IPS-NIHi11 (cell line): Measurements from ENCODE around the gene ANO4.
"Not testable (repeated sequence)": the region's sequence is repeated elsewhere in the genome, so short reads cannot be mapped to it uniquely, and the experiment has no call there.

Experiments used
- DNase-seq: peaks from one replicate; pipeline ENCODE4 v3.0.0; 2012; ENCODE audit warnings: mixed read lengths, low spot score

ANO4 gene

GRCh38 chr12:101087920-101088319 lies 293.3 kb downstream of the ANO4 start:
- no peak for DNase-seq

GRCh38 chr12:101089271-101089670 lies 294.7 kb downstream of the ANO4 start:
- DNase-seq: no peak

GRCh38 chr12:101090222-101090621 lies 295.6 kb downstream of the ANO4 start:
- not testable (repeated sequence) for DNase-seq

DNA sequence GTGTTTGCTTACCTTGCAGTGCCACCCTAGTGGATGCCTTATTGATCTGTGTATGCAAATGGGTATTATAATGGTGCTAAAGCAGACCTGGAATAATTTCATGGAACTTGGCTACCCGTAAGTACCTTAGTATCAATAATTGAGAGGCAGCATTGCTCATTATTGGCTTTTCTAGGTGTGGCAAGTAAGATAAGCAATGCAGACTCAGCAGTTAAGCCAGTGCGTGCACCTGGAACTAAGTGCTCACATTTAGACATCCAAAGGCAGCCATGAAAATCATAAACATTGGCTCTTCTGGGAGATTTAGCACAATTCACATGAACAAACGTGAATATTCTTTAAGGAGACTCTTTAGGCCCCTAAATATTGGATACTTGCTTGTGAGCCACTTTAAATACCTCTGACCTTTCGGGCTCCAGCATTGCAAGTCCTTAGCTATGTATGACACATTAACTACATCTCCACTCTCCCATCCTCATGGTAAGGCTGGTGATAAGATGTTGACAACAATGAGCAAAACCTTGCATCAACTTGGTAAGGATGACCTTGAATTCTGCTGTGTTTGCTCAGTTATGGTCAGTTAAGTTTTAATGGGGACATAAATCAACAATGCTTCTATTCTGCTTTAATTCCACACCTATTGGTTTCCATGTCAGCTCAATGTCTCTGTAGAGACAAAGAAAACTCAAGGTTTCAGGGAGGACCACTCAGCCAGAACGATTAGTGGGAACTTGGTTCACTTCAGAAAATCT lies 303.4 kb downstream of the ANO4 start:
- no peak for DNase-seq

DNA sequence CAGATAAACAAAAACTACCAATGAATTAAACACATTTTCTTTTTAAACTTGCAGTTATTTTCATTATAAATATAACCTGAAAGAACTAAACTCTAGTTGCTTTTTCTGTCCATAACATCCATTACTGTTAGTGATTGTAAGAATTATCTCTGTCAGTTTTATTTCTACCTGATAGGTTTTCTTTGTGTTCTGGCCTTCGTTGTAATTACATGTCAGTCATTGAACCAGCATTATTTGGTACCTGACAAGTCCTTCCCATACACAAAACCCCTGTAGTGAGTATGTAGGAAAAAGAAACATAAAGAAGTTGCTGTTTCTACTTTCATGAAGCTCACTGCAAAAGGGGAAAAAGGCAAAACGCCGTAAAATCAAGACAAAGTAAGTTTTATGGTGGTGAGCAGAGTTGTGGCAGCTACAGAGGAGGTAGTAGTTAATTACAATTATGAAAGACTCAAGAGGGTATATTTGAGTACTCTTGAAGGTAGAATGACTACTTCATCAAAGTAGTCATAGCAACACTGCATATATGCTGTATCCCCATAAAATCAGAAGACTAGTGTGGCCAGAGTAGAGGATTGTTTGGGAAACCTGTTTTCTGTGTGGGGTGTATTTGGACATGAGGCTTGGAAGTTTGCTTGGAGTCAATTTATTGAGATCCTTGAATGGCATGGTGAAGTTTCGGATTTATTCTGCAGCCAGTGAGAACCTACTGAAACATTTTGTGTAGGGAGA lies 312.6 kb downstream of the ANO4 start:
- no peak for DNase-seq

DNA sequence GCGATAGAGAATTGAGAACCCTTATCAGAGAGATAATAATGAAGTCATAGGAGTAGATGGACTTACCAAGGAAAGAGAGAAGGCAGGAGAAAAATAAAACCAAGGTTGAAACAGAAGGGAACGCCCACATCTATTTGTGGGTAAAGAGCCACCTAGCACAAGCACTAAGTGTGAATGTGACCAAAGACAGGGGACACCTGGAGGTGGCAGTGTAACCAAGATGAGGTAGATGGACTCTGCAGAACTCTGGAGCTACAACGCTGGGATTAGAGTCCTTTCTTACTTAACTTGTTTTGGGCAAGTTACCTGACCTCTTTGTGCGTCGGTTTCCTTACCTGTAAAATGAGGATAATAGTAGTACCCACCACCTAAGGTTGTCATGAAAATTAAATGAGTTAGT lies 313.6 kb downstream of the ANO4 start:
- DNase-seq: no peak

GRCh38 chr12:101110866-101111265 lies 316.3 kb downstream of the ANO4 start:
- DNase-seq: no peak

DNA sequence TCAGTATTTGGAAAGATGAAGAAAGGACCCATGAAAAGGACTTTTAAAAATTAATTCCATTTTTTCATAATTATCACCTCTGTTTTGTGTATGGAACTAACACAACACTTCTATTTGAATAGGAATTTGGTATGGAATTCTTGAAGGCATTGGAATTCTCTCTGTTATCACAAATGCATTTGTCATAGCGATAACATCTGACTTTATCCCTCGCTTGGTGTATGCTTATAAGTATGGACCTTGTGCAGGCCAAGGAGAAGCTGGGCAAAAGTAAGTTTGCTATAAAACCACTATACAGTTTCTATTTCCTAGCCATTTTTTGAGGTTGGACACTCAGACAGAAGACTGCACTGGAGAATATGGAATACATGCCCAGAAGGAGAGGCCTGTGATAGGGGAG lies 316.9 kb downstream of the ANO4 start:
- no peak for DNase-seq

GRCh38 chr12:101115326-101115725 lies 320.8 kb downstream of the ANO4 start:
- DNase-seq: no peak

- no peak for DNase-seq
Observed at GRCh38 chr12:101116911-101117310, 322.3 kb downstream of the ANO4 start.

DNA sequence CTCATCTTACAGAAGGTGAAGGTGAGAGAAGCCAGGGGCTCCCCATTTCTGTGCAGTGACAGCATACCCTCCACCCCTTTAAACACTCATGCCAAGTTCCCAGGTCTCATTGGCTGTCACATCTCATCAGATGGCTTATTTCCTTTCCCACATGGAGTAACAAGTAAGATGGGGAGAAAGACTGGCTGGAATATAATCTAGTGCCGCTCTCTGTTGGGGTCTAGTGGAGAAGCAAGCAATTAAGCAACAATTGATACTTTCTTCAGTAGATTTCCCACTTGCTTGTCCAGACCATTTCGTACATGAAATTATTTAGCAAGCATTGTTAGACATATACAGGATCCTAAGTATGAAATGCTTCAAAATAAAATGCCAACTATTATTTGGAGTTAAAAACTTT lies 323.3 kb downstream of the ANO4 start:
- DNase-seq: no peak

DNA sequence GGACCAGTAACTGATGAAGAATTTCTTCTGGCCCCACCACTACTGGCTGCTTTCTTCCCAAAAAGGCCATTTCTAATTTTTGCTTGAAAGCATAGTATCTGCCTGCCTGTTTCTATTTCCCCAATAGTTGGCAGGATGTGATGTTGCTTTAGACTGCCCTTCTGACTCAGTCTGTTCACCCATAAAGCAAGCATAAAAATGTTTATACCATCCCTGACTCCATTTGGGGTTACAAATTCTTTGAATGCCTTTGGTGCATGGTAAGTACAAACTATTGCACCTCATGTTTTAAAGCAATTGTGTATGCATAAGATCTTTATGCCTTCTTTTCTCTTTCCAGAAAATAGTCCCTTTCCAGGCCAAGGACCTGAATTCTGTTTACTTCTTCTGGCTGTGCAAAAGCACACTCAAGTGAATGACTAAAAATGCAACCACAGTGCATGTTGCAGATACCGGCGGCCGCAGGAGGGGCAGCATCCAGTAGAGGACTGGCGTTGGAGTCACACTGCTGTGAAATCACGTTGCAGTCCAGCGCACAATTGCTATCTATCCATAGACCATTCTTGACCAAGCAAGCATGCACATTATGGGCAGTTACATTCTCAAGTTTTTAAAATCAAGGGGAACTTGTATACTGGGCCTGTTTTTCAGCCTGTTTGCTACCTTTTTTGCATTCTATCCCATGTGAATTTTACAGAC lies 333.1 kb downstream of the ANO4 start:
- DNase-seq: no peak

- DNase-seq: not testable (repeated sequence)
Observed at GRCh38 chr12:101145777-101146431, 351.3 kb downstream of the ANO4 start.

DNA sequence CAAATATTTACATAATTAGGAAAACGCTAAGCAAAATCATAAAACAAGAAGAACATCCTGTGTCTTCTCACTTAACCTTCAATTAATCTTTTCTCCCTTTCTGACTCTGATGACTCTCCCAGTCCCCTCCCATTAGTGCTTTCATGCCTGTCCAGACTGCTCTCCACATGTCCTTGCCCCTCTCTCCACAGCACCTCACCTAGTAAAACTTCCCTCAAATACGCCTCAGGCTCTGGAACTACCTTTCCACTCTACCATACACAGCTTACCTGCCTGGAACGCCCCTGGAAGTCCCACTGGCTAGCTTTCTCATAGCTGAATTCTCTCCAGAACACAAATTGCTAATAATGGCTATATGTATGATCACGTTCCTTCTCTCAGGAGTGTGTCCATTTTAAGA lies 370.7 kb downstream of the ANO4 start:
- DNase-seq: no peak

- DNase-seq: no peak
Observed at GRCh38 chr12:101166866-101167265, 372.3 kb downstream of the ANO4 start.

DNA sequence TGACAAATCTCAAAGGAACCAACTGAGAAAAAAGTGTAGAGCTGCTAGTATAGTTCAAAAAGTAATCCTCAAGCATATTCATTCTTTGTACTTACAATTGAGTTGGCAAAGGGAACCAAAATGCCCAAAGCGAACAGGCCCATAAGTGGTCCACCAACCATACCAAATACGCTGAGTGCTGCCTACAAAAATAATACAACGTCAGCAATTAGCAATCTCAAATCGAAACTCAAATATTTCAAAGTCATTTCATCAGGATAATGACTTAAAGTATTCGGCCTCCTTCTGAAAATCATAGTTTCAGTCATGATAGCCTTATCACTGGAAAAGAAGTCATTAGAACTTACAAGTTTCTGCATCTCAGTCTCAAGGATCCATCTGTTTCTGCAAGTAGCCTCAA lies 373.4 kb downstream of the ANO4 start:
- DNase-seq: no peak

GRCh38 chr12:101172316-101172715 lies 377.7 kb downstream of the ANO4 start:
- DNase-seq: peak; percentile 67

- no peak for DNase-seq
Observed at GRCh38 chr12:101173197-101173749, 378.7 kb downstream of the ANO4 start.

DNA sequence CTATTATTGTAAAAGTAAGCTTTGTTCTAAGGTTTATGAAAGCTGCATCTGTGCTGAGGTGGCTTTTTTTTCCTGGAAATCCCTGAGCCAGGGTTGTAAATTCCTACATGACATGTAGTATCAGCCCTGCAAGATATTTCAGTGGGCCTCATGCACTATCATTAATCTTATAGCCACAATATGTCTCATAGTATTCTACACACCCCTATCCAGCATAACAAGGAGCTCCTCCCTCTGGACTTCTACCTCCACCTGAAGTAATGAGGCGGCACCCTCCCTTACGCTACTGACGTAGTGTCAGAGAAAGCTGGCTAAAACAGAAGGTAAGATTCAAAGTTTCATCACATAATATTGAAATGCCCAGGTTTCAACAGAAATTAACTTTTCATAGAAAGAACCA lies 380.0 kb downstream of the ANO4 start:
- DNase-seq: no peak
